Measurements from ENCODE around the gene GREB1. TPM values are rescaled to one million over a fixed set of nuclear protein-coding genes. Genes with fewer than 3 reads are reported as not detected.

Gene GREB1
- total and polyA plus RNA-seq, 3 experiments from 2014 or later: 0.16 to 0.94 (median 0.55) TPM

GRCh38 chr2:11624893-11625292, 91.0 kb downstream of the GREB1 start:
- ChIA-PET POLR2A (no interaction called here), CTCF (no interaction called here)
- Histone ChIP-seq H3K9me3 (ENCODE audit: low read length) (no peaks in the 10 kb centered on the region), H3K36me3 (ENCODE audit: insufficient read depth, low read length) (no peaks in the 10 kb centered on the region), H3K27ac (ENCODE audit: low read depth, low read length) (no peak overlapping the region), H3K27me3 (ENCODE audit: insufficient read depth, low read length, poor library complexity, severe bottlenecking) (no peaks in the 10 kb centered on the region), H3K4me1 (ENCODE audit: insufficient read depth, low read length) (no peaks in the 10 kb centered on the region), H3K4me3 (ENCODE audit: low read length) (no peak overlapping the region)
- H3K27ac Mint-ChIP-seq: no peak overlapping the region
- H3K9me3 Mint-ChIP-seq: peaks cover 0 to 1% (median 0%) of the 10 kb centered on the region in 5 donors
- no peaks in the 10 kb centered on the region for H3K36me3 Mint-ChIP-seq
- DNase-seq: no peak
- H3K4me1 Mint-ChIP-seq: no peaks in the 10 kb centered on the region
- no peak overlapping the region for H3K4me3 Mint-ChIP-seq
- H3K27me3 Mint-ChIP-seq: peaks cover 0 to 6% of the 10 kb centered on the region in 2 donors

GRCh38 chr2:11625671-11626070, 91.8 kb downstream of the GREB1 start:
- Mint-ChIP-seq H3K27ac (no peak overlapping the region), H3K27me3 (peaks cover 0 to 7% of the 10 kb centered on the region in 2 donors), H3K36me3 (no peaks in the 10 kb centered on the region), H3K4me3 (no peak overlapping the region), H3K4me1 (no peaks in the 10 kb centered on the region), H3K9me3 (peaks cover 0 to 1% (median 0%) of the 10 kb centered on the region in 5 donors)
- ChIA-PET POLR2A (no interaction called here), CTCF (no interaction called here)
- Histone ChIP-seq H3K27me3 (ENCODE audit: insufficient read depth, low read length, poor library complexity, severe bottlenecking) (no peaks in the 10 kb centered on the region), H3K27ac (ENCODE audit: low read depth, low read length) (no peak overlapping the region), H3K4me3 (ENCODE audit: low read length) (no peak overlapping the region), H3K9me3 (ENCODE audit: low read length) (no peaks in the 10 kb centered on the region), H3K36me3 (ENCODE audit: insufficient read depth, low read length) (no peaks in the 10 kb centered on the region), H3K4me1 (ENCODE audit: insufficient read depth, low read length) (no peaks in the 10 kb centered on the region)
- DNase-seq: no peak

DNA sequence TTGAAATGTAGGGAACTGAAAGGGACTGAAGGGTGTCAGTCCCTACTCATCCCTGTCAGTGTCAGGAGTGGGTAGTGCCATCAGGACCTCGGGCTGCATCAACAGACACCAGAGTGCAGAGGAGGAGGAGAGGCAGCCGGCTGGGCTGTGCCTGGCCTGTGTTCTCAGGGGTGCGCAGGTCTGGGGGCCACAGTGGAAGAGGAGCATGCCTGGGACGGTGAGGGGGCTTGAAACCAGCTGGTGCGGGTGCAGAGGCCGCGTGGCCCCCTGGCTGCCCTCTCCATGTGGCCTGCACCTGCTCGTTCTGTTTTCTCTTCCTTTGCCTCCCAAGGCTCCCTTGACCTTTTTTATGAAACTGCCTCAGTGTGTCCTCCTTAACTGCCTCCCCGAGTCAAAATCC, 94.8 kb downstream of the GREB1 start:
- no peak for DNase-seq
- no peak overlapping the region for H3K4me3 Mint-ChIP-seq
- no peaks in the 10 kb centered on the region for H3K4me1 Mint-ChIP-seq
- Histone ChIP-seq H3K36me3 (ENCODE audit: insufficient read depth, low read length) (no peaks in the 10 kb centered on the region), H3K4me3 (ENCODE audit: low read length) (no peak overlapping the region), H3K4me1 (ENCODE audit: insufficient read depth, low read length) (no peaks in the 10 kb centered on the region), H3K27me3 (ENCODE audit: insufficient read depth, low read length, poor library complexity, severe bottlenecking) (no peaks in the 10 kb centered on the region), H3K27ac (ENCODE audit: low read depth, low read length) (no peak overlapping the region), H3K9me3 (ENCODE audit: low read length) (no peaks in the 10 kb centered on the region)
- POLR2A ChIA-PET: no interaction called here
- CTCF ChIA-PET: interaction anchor here (1.5 kb wide), 1 partner anchor 46 kb away, joined by 3 read pairs; no protein-coding TSS in a partner anchor
- H3K27ac Mint-ChIP-seq: no peak overlapping the region
- H3K27me3 Mint-ChIP-seq: peaks cover 0 to 7% of the 10 kb centered on the region in 2 donors
- peaks cover 0 to 1% (median 0%) of the 10 kb centered on the region in 5 donors for H3K9me3 Mint-ChIP-seq
- no peaks in the 10 kb centered on the region for H3K36me3 Mint-ChIP-seq

GRCh38 chr2:11629215-11629614, 95.4 kb downstream of the GREB1 start:
- H3K27me3 Mint-ChIP-seq: peaks cover 0 to 7% of the 10 kb centered on the region in 2 donors
- Histone ChIP-seq H3K36me3 (ENCODE audit: insufficient read depth, low read length) (no peaks in the 10 kb centered on the region), H3K27ac (ENCODE audit: low read depth, low read length) (no peak overlapping the region), H3K4me3 (ENCODE audit: low read length) (no peak overlapping the region), H3K4me1 (ENCODE audit: insufficient read depth, low read length) (no peaks in the 10 kb centered on the region), H3K9me3 (ENCODE audit: low read length) (no peaks in the 10 kb centered on the region), H3K27me3 (ENCODE audit: insufficient read depth, low read length, poor library complexity, severe bottlenecking) (no peaks in the 10 kb centered on the region)
- peaks cover 0 to 1% (median 0%) of the 10 kb centered on the region in 5 donors for H3K9me3 Mint-ChIP-seq
- CTCF ChIA-PET: interaction anchor here (1.5 kb wide), 1 partner anchor 47 kb away, joined by 3 read pairs; no protein-coding TSS in a partner anchor
- H3K27ac Mint-ChIP-seq: no peak overlapping the region
- no peaks in the 10 kb centered on the region for H3K36me3 Mint-ChIP-seq
- no peak for DNase-seq
- H3K4me3 Mint-ChIP-seq: no peak overlapping the region
- POLR2A ChIA-PET: no interaction called here
- H3K4me1 Mint-ChIP-seq: no peaks in the 10 kb centered on the region

DNA sequence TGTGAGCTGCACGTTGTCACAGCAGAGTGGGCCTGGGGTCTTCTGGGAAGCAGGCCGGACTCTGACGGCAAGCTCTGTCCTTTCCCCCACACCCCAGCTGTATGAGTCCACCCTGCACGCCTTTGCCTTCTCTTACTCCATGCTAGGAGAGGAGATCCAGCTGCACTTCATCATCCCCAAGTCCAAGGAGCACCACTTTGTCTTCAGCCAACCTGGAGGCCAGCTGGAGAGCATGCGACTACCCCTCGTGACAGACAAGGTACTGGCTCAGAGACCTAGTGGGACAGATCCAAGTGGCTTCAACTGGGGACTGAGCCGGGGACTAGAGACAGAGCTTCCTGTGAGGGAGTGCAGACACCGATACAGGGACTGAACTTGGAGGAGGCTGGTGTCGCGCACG, 96.0 kb downstream of the GREB1 start:
- H3K4me1 Mint-ChIP-seq: no peaks in the 10 kb centered on the region

GRCh38 chr2:11630855-11631254, 97.0 kb downstream of the GREB1 start:
- Mint-ChIP-seq H3K36me3 (no peaks in the 10 kb centered on the region), H3K4me1 (no peaks in the 10 kb centered on the region), H3K9me3 (no peaks in the 10 kb centered on the region), H3K4me3 (no peak overlapping the region), H3K27ac (no peak overlapping the region), H3K27me3 (peaks cover 4 to 7% of the 10 kb centered on the region in 2 donors)
- no peaks in the 10 kb centered on the region for H3K9me3 ChIP-seq (ENCODE audit: low read length)
- no peaks in the 10 kb centered on the region for H3K27me3 ChIP-seq (ENCODE audit: insufficient read depth, low read length, poor library complexity, severe bottlenecking)
- H3K36me3 ChIP-seq (ENCODE audit: insufficient read depth, low read length): no peaks in the 10 kb centered on the region
- no peak for DNase-seq
- H3K27ac ChIP-seq (ENCODE audit: low read depth, low read length): no peak overlapping the region
- H3K4me3 ChIP-seq (ENCODE audit: low read length): no peak overlapping the region
- no peaks in the 10 kb centered on the region for H3K4me1 ChIP-seq (ENCODE audit: insufficient read depth, low read length)
- POLR2A ChIA-PET: no interaction called here
- CTCF ChIA-PET: no interaction called here

More for the DNA sequence above, 96.0 kb downstream of the GREB1 start:
- CTCF ChIA-PET: no interaction called here
- Histone ChIP-seq H3K27me3 (ENCODE audit: insufficient read depth, low read length, poor library complexity, severe bottlenecking) (no peaks in the 10 kb centered on the region), H3K27ac (ENCODE audit: low read depth, low read length) (no peak overlapping the region), H3K36me3 (ENCODE audit: insufficient read depth, low read length) (no peaks in the 10 kb centered on the region), H3K4me1 (ENCODE audit: insufficient read depth, low read length) (no peaks in the 10 kb centered on the region), H3K4me3 (ENCODE audit: low read length) (no peak overlapping the region), H3K9me3 (ENCODE audit: low read length) (no peaks in the 10 kb centered on the region)
- Mint-ChIP-seq H3K4me3 (no peak overlapping the region), H3K9me3 (peaks cover 0 to 1% (median 0%) of the 10 kb centered on the region in 5 donors), H3K36me3 (no peaks in the 10 kb centered on the region), H3K27ac (no peak overlapping the region), H3K27me3 (peaks cover 0 to 7% of the 10 kb centered on the region in 2 donors)
- POLR2A ChIA-PET: no interaction called here
- DNase-seq: no peak

DNA sequence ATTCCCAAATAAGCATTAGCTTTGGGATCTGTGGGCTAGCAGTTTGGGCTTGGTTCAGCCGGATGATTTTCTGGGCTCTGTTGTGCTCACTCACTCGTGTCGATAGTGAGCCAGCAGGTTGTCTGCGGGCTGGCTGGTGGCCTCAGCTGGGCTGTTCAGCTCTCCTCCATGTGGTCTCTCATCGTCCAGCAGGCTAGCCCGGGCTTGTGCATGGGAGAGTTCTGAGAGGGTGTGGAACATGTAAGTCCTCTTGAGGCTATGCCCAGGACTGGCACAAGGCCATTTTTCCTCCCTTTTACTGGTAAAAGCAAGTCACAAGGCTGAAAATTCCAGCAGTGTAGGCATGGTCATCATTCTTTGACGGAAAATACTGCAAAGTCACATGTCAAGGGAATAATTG, 97.6 kb downstream of the GREB1 start:
- Mint-ChIP-seq H3K9me3 (no peaks in the 10 kb centered on the region), H3K4me1 (no peaks in the 10 kb centered on the region), H3K27ac (no peak overlapping the region), H3K4me3 (no peak overlapping the region), H3K27me3 (peaks cover 7 to 9% of the 10 kb centered on the region in 2 donors), H3K36me3 (no peaks in the 10 kb centered on the region)
- no peak overlapping the region for H3K27ac ChIP-seq (ENCODE audit: low read depth, low read length)
- H3K36me3 ChIP-seq (ENCODE audit: insufficient read depth, low read length): no peaks in the 10 kb centered on the region
- POLR2A ChIA-PET: no interaction called here
- CTCF ChIA-PET: no interaction called here
- H3K4me1 ChIP-seq (ENCODE audit: insufficient read depth, low read length): no peaks in the 10 kb centered on the region
- H3K9me3 ChIP-seq (ENCODE audit: low read length): no peaks in the 10 kb centered on the region
- no peak for DNase-seq
- no peak overlapping the region for H3K4me3 ChIP-seq (ENCODE audit: low read length)
- no peaks in the 10 kb centered on the region for H3K27me3 ChIP-seq (ENCODE audit: insufficient read depth, low read length, poor library complexity, severe bottlenecking)

- Histone ChIP-seq H3K4me1 (ENCODE audit: insufficient read depth, low read length) (no peaks in the 10 kb centered on the region), H3K9me3 (ENCODE audit: low read length) (no peaks in the 10 kb centered on the region), H3K27me3 (ENCODE audit: insufficient read depth, low read length, poor library complexity, severe bottlenecking) (no peaks in the 10 kb centered on the region), H3K36me3 (ENCODE audit: insufficient read depth, low read length) (no peaks in the 10 kb centered on the region), H3K4me3 (ENCODE audit: low read length) (no peak overlapping the region), H3K27ac (ENCODE audit: low read depth, low read length) (no peak overlapping the region)
- no peaks in the 10 kb centered on the region for H3K36me3 Mint-ChIP-seq
- no peaks in the 10 kb centered on the region for H3K9me3 Mint-ChIP-seq
- no peak overlapping the region for H3K4me3 Mint-ChIP-seq
- H3K4me1 Mint-ChIP-seq: no peaks in the 10 kb centered on the region
- DNase-seq: no peak
- ChIA-PET CTCF (no interaction called here), POLR2A (no interaction called here)
- H3K27me3 Mint-ChIP-seq: peaks cover 3 to 9% of the 10 kb centered on the region in 2 donors
- H3K27ac Mint-ChIP-seq: no peak overlapping the region
Measured at GRCh38 chr2:11633923-11634478, 100.2 kb downstream of the GREB1 start.
